ENCODE data around the gene MMRN2. TPM values are rescaled to one million over a fixed set of nuclear protein-coding genes. Genes with fewer than 3 reads are reported as not detected.
"Not testable (repeated sequence)": the region's sequence is repeated elsewhere in the genome, so short reads cannot be mapped to it uniquely, and the experiment has no call there.

Gene MMRN2, protein sequence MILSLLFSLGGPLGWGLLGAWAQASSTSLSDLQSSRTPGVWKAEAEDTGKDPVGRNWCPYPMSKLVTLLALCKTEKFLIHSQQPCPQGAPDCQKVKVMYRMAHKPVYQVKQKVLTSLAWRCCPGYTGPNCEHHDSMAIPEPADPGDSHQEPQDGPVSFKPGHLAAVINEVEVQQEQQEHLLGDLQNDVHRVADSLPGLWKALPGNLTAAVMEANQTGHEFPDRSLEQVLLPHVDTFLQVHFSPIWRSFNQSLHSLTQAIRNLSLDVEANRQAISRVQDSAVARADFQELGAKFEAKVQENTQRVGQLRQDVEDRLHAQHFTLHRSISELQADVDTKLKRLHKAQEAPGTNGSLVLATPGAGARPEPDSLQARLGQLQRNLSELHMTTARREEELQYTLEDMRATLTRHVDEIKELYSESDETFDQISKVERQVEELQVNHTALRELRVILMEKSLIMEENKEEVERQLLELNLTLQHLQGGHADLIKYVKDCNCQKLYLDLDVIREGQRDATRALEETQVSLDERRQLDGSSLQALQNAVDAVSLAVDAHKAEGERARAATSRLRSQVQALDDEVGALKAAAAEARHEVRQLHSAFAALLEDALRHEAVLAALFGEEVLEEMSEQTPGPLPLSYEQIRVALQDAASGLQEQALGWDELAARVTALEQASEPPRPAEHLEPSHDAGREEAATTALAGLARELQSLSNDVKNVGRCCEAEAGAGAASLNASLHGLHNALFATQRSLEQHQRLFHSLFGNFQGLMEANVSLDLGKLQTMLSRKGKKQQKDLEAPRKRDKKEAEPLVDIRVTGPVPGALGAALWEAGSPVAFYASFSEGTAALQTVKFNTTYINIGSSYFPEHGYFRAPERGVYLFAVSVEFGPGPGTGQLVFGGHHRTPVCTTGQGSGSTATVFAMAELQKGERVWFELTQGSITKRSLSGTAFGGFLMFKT
- polyA plus RNA-seq = 10 to 100 TPM in 2 of 3 donors, 1 to 10 TPM in 1; 6.1 to 56.1 (median 22.4) TPM

DNA sequence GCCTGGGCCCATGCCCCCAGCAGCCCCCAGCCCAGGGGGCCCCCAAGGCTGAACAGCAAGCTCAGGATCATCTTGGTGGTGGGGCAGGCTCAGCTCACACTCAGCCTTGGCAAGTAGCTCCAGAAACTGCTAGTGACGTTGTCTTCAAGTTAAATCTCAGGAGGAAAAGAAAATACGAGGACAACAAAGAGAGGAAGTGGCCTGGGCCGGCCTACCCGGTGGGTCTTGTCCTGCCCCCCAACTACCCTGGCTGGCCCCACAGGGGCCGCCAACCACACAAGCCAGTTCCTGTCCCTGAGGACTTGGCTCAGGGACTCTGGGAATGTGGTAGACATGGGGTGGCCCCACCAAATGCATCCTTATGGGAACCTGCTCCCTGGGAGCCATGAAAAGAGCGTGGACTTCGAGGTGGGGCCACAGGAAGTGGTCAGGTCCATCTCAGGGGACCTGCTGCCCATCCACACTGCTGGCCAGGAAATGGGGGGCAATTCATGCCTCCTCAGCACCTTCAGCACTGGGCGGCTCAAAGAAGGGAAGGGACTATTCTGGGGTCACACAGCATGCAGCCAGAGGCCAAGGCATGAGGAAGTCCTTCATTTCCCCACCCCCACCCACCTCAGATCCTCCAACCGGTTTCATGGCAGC, at the start of gene MMRN2:
MMRN2 (minus strand) TSS at position 145 of the 645 bp plus-strand sequence; CDS start at position 71, 74 bp downstream.
- WGBS, 3 donors = 41 to 74% (median 42%) methylated on average over 9 of the region's 9 CpGs
- peak within 1 kb of the TSS; percentile 11 for H3K27ac ChIP-seq (ENCODE audit: low read depth, low read length)

- WGBS, 3 donors = 0 to 50% (median 33%) methylated on average over 1 of the region's 1 CpG
- H3K27ac ChIP-seq (ENCODE audit: low read depth, low read length) = not testable (repeated sequence)
These were observed 49.7 kb upstream of the MMRN2 start for GRCh38 chr10:87007124-87007523.

GRCh38 chr10:87000491-87000890, 43.1 kb upstream of the MMRN2 start:
- H3K27ac ChIP-seq (ENCODE audit: low read depth, low read length) = no peak overlapping the region
- WGBS, 3 donors = 71 to 81% (median 75%) methylated on average over 3 of the region's 3 CpGs

DNA sequence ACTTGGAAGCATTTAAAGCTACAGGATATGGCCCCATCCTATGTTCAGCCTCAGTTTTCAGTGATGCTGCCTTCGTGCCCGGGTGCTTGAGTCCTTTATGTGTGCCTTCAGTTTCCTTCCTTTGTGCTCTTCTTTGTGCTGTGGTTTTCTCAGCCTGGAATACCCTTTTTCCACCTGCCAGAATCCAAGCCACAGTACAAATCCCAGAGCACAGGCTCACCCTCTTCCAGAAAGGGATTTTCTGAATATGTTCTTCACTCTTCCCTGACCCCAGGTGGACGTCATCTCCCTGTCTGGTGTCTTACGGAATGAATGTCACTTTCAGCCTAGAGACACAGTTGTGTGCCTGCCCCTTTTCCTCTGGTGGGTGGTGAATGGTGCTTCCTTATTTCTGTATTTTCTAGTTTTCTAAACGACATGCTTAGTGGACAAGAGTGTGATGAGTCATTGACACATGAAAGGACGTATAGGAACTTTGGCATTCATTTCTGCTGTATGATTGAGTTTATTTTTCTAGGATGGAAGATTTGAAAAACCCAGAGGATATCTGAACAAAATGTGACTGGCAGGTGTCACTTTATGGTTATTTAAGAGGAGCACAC, 42.5 kb upstream of the MMRN2 start:
- WGBS, 3 donors = 54 to 81% (median 63%) methylated on average over 6 of the region's 6 CpGs
- H3K27ac ChIP-seq (ENCODE audit: low read depth, low read length) = not testable (repeated sequence)

DNA sequence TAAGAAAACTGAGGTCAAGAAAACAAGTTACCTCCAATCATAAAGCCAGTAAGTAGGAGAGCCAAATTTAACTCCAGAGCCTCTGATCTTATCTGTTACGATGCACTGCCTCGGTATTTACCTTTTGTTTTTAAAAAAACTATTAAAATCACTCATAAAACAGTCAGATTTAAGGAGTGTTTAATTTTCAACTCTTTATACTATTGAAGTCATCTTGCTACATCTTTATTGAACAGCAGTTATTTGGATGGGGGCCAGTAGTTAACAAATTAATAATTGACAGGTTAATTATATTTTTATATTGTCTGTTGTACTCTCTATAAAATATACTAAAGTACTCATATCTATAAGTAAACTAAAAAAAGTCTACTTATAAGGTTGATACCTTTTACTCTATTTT, 35.5 kb upstream of the MMRN2 start:
- 71 to 83% (median 83%) methylated on average over 2 of the region's 2 CpGs for WGBS, 3 donors
- H3K27ac ChIP-seq (ENCODE audit: low read depth, low read length) = no peak overlapping the region

DNA sequence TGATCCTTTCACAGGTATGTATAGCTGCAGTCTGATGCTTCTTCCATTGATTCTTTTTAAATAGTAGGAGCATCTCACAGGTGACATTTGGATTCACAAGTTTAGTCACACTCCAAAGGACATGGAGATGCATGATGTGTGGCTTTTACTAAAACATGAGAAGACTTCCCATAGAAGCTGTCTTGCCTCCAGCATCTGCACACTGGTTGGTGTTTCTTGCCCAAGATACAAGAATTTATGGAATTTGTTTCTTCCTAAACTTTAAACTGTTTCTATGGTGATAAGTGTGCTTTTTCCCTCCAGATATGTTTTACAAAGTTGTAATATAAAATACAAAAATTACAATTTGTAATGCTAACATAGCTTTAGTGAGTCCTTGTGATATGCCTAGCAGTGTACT, 35.0 kb upstream of the MMRN2 start:
- no peak overlapping the region for H3K27ac ChIP-seq (ENCODE audit: low read depth, low read length)

- 72 to 83% (median 76%) methylated on average over 12 of the region's 12 CpGs for WGBS, 3 donors
- not testable (repeated sequence) for H3K27ac ChIP-seq (ENCODE audit: low read depth, low read length)
These were observed 33.9 kb upstream of the MMRN2 start for GRCh38 chr10:86991362-86991761.

- H3K27ac ChIP-seq (ENCODE audit: low read depth, low read length) = no peak overlapping the region
- 40 to 72% (median 63%) methylated on average over 1 of the region's 1 CpG for WGBS, 3 donors
These were observed 31.1 kb upstream of the MMRN2 start for GRCh38 chr10:86988520-86988919.

GRCh38 chr10:86984498-86984897, 27.1 kb upstream of the MMRN2 start:
- WGBS, 3 donors = 94 to 99% (median 96%) methylated on average over 4 of the region's 4 CpGs

DNA sequence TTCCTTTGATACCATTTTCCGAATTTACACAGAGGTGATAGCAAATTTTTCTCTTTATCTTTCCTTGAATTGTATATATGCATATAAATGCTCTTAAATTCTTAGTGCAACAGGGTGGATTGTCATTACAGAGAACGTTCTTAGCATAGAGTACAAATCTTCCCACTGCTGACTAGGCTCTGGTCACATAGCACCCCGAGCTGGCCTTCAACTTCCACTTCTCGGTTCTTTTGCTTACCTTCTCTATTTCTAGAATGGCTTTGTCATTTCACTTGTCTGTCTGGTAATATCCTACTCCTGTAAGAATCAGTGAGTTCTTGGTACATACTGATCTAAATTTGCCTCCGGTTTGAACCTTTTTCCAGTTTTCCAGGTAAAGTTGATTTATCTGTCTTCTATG, 24.3 kb upstream of the MMRN2 start:
- WGBS, 3 donors = 89 to 95% (median 90%) methylated on average over 5 of the region's 5 CpGs
- no peak overlapping the region for H3K27ac ChIP-seq (ENCODE audit: low read depth, low read length)

More at GRCh38 chr10:86984498-86984897, 27.1 kb upstream of the MMRN2 start:
- H3K27ac ChIP-seq (ENCODE audit: low read depth, low read length) = not testable (repeated sequence)

DNA sequence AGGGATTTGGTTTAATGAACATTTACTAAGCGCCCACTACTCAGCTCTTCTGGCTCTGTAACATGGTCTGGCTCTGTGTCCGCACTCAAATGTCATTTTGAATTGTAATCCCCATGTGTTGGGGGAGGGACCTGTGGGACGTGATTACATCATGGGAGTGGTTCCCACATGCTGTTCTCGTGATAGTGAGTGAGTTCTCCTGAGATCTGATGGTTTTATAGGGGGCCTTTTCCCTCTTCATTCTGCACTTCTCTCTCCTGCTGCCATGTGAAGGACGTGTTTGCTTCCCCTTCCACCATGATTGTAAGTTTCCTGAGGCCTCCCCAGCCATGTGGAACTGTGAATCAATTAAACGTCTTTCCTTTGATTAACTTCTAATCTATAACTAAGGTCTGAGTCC, 23.6 kb upstream of the MMRN2 start:
- 64 to 78% (median 69%) methylated on average over 6 of the region's 6 CpGs for WGBS, 3 donors
- not testable (repeated sequence) for H3K27ac ChIP-seq (ENCODE audit: low read depth, low read length)

DNA sequence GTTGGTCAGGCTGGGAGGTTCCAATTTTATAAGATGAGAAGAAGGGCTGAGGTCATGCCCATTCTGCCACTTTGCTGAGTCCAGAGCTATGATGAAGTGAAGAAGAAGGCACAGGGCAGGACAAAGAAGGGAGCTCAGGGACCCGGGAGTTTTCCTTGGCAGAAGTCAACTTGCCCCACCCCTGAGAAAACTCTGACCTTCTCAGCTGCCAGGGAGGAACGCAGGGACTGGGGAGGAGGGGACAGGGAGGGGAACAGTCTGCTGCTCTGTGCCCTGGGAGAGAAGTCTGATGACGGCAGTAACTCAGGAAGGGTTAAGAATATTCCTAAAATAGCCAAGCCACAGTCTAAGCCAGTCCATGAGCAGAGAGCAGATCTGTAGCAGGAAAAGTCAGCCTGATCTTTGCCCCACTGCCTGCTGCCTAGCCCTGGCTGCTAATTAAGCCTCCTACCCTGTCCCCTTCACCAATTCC, 22.6 kb upstream of the MMRN2 start:
- H3K27ac ChIP-seq (ENCODE audit: low read depth, low read length) = no peak overlapping the region
- WGBS, 3 donors = 11 to 22% (median 17%) methylated on average over 3 of the region's 3 CpGs

- 69 to 91% (median 87%) methylated on average over 4 of the region's 4 CpGs for WGBS, 3 donors
These were observed 21.9 kb upstream of the MMRN2 start for GRCh38 chr10:86979296-86979818.

DNA sequence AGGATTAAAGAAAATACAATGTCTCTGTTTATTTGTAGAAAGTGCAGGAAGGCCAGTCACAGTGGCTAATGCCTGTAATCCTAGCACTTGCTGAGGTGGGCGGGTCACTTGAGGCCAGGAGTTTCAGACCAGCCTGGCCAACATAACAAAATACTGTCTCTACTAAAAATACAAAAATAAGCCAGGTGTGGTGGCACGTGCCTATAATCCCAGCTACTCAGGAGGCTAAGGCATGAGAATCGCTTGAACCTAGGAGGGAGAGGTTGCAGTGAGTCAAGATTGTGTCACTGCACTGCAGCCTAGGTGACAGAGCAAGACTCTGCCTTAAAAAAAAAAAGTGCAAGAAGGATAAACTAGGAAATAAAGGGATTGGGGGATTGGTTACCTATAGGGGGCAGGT, 21.0 kb upstream of the MMRN2 start:
- 80 to 95% (median 88%) methylated on average over 3 of the region's 3 CpGs for WGBS, 3 donors

More at GRCh38 chr10:86979296-86979818, 21.9 kb upstream of the MMRN2 start:
- no peak overlapping the region for H3K27ac ChIP-seq (ENCODE audit: low read depth, low read length)

GRCh38 chr10:86976362-86977056, 19.1 kb upstream of the MMRN2 start:
- 89 to 95% (median 94%) methylated on average over 5 of the region's 5 CpGs for WGBS, 3 donors
- H3K27ac ChIP-seq (ENCODE audit: low read depth, low read length) = no peak overlapping the region

More for the DNA sequence above, 21.0 kb upstream of the MMRN2 start:
- H3K27ac ChIP-seq (ENCODE audit: low read depth, low read length) = not testable (repeated sequence)

GRCh38 chr10:86974484-86974883, 17.1 kb upstream of the MMRN2 start:
- H3K27ac ChIP-seq (ENCODE audit: low read depth, low read length) = no peak overlapping the region
- WGBS, 3 donors = 70 to 88% (median 72%) methylated on average over 7 of the region's 7 CpGs

GRCh38 chr10:86972613-86973380, 15.4 kb upstream of the MMRN2 start:
- H3K27ac ChIP-seq (ENCODE audit: low read depth, low read length) = no peak overlapping the region
- WGBS, 3 donors = 81 to 87% (median 87%) methylated on average over 11 of the region's 11 CpGs

All from adipose tissue (tissue), 3 donors.